GM18498 (cell line): ENCODE data around the gene IFT25.

Source experiments
- ATAC-seq: cut with Tn5 transposase; IDR thresholded peaks from one replicate; pipeline ENCODE4 v1.9.1; 2021; ENCODE audit warnings: mild to moderate bottlenecking, moderate library complexity; ENCODE audit not compliant: unreplicated experiment

IFT25 gene

DNA sequence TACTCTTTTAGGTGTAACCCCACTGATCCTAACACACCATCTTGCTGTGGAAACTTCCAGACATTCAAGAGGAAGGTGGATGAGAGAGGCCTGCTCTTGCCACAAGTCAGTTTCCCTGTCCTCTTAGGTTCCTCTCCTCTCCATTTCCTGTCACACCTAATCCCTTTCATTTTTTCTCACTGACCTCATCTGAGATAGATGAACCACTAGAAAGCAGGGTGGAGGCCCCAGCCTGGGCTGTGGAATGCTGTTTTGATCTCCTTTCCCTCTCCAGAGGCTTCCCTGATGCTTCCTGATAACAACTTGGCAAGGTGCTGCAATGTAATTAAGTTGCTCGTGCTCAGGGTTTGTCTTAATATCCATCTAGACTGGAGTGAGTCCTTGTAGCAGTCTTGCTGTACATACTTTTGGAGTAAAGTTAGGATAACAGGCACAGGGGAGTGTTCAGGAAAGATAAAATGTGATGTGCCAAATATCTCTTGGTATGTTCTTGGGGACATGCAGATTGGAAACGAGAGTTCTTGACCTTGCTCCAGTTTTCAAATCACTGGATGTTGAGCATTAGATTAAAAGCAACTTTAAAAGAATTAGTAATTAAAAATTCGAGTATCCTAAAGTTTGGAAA is 11.8 kb upstream of the IFT25 start:
- no peak for ATAC-seq

DNA sequence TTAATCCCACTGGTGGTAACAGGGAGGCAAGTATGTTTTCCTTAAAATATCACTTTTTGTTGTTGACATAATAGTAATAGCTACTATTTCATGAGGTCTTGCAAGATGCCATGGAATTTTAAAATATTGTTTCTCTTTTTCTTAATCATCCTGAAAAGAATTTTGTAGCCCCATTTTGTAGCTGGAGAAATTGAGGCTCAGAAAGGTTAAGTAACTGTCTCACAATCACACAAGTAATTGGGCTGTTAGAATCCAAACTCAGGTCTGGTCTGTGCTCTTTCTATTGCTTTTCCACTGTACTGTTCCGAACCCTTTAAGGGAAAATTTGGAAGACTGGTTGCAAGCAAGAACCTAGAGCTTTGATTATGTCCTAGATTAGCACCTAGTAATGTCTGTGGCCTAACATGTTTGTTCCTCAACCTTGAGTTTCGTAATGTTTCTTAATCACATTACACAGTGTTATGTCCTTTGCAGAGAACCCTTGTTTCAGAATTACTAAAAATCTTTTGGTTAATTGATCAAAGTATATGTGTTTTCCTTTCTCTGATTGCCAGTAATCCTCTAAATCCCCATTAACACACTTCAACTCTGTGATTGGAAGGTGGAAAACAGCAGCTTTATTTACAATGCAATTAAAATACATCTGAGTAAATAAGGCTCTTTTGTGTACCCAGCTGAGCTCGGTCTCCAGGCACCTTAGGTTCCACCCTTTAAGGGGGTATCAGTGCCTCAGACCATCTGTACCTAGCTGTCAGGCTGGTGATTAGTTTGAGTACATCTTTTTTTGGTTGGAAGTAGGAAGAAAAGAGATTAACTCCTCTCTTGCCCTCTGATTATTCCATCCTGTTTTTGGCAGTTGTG is 11.0 kb upstream of the IFT25 start:
- ATAC-seq = no peak

DNA sequence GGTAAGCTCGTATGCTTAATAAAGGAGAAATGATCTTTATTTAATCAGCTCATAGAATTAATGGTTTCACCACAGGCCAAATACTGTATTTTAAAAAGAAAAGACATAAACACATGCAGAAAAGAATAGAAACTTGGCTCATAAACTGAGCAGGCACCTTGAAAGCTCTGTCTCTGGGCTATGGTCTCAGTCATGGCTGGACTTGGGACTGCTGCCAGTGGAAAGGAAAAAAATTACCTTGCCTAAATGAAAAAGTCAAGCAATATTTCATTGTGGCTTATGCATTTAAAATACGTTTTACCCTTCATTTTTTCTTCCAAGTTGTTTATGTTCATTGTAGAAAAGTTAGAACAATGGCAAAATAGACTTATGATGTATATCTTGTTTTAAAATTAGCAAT is 8.6 kb upstream of the IFT25 start:
- ATAC-seq = no peak

DNA sequence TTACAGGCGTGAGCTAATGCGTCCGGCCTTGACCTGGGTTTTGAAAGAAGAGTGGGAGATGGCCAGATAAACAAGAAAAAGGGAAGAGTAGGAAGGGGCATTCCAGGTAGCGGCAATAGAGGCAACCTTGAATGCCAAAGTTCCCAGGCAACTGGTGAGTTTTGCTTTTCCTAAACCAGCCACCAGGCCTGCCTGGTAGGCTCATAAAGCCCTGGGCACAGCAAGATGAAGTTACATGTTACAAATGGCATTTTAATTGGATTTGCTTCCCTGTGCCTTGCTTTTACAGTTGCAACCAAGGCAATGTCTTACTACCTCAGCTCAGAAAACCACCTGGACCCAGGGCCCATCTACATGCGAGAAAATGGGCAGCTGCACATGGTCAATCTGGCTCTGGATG is 6.2 kb upstream of the IFT25 start:
- ATAC-seq = no peak

DNA sequence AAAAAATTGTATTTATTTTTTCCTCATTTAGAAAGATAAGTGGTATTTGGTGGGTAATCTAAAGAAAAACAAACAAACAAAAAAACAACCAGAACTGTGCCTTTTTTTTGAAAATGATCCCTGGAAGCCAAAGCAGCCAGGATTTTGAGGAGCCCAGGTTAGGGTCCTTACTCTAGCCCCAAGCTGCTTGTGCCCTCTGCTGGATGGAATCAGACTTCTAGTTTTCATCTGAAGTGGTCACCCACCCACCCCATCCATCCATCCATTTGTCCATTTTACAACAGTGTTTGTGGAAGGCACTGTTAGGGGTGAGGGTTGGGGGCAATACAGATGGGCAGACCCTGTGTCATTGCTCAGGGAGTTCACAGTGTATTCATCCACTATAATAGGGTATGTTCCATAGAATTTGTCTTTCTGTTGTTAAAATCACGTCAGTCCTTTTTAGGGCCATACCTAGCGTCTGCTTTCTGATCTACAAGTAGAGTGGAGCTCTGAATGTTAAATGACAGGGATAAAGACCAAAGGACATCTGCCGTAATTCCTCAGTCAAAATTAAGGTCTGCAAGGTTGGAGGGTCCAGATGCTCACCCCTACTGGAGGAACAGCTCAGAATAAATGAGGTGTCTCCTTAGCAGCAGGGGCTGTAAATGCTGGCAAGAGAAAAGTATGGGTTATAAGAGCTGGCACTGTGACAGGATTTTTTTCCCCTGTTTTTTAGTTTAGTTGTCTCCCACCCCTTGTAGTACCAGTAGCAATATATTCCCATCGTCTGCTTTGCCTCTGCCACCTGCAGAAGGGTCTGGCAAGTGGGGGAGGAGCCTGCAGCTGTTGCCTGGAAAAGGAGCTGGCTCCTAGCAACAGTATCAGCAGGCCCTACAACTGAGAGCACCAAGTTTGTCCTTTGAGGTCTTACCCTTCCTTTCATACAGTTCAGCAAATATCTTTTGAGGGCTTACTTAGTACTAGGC is 3.8 kb upstream of the IFT25 start:
- ATAC-seq = no peak

DNA sequence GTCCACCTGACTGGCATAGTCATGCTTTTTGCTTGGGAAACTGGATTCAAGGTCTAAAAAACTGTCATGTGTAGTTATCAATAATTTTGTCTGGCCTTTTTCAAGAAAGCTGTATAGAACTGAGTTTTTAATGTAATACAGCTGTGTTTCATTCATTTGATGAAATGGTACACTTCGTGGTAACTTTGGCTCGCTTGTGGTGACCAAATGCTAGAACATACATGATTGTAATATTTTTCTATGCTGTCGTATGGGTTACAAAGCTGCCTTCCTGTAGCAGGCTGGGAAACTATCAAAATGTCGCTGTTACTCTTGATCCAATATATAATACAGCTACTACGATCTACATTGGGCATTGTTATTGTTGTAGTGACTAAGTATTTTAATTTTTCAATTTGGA is 2.8 kb upstream of the IFT25 start:
- ATAC-seq = no peak

DNA sequence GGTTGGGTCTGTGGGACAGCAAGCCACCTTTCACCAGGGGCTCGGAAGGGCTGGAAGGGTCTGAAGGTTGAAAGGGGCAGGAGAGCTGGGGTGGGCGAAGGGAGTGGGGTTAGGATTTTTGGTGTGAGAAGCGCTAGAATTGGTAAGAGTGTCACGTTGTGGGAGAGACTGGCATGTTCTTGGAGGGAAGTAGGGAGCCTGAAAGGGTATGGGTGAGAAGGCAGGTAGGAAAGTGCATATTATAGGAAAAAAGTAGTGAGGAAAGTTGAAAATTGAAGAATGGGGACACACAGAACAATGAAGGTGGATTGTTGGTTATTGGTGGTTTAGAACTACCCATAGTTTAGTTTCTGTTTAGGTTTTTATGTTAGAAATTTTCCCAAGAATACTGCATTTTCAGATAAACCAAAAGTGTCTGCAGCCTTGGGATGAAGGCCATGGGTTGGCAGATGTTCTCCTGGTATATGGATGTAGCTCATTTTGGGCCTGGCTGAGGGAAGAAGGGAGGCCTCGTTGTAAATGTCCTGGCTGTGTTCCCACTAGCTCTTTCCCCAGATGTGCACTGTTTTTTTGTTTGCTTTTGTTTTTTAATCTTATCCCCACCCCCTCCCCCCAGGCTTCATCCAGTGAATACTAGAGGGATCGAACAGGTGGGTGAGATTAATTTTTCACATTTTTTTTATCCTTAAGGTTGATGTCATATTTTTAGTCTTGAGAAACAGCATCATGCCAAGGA is 1.8 kb upstream of the IFT25 start:
- no peak for ATAC-seq

DNA sequence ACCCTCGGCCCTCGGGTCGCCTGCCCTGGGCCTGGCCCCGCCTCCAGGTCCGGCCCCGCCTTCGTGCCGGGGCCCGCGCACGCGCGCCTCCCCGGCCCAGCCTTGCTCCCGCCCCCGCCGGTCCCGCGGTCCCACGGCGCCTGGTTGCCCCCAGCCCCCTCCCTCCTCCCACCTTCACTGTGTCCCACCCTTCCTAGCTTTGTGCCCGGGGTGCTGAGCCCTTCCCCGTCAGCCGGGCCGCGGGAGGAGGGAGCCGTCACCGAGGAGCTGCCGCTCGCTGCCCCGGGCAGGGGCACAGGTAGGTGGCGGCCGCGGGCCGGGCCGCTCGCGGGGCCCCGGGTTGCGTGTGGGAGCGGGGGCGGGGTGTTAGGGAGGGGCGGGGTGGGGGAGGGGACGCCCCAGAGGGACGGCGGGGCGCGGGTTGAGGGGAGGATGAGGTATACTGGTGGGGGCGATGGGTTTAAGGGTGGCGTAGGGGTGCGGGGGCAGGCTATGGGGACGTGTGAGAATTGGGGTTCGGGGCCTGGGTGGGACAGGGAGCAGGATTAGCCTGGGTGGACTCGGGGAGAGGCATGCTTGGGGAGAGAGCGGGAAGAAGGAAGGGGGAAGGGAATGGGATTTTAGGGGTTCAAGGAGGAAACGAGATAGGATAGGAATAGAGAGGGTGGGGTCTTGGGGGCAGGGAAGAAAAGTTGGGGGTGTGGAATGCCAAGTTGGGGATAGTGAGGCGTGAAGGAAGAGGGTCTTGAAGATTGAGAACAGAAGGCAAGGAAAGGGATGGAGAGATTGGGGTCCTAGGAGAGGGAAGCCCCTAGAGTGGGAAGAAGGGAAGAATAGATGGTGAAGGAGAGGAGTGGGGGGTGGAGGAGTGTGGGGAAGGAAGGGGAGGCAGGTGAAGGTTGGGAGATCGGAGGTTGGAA is 1.0 kb upstream of the IFT25 start, which contains the start of gene LRRC42:
LRRC42 (plus strand) TSS at position 99 of the 920 bp plus-strand sequence. CDS start 5,650 bp downstream, outside the sequence.
- peak; percentile 74 for ATAC-seq

DNA sequence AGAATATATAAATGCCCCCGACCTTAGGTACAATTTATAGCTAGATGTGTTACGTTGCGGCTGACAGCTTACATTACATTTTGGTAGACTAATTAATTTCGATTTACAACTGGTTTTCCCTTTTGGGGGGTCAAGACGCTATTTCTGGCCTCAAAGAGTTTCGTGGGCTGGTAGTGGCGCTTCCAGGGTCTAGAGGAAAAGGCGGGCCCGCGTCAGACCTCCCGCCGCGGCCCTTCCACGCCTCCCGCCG is 391 bp downstream of the IFT25 start:
- no peak for ATAC-seq

DNA sequence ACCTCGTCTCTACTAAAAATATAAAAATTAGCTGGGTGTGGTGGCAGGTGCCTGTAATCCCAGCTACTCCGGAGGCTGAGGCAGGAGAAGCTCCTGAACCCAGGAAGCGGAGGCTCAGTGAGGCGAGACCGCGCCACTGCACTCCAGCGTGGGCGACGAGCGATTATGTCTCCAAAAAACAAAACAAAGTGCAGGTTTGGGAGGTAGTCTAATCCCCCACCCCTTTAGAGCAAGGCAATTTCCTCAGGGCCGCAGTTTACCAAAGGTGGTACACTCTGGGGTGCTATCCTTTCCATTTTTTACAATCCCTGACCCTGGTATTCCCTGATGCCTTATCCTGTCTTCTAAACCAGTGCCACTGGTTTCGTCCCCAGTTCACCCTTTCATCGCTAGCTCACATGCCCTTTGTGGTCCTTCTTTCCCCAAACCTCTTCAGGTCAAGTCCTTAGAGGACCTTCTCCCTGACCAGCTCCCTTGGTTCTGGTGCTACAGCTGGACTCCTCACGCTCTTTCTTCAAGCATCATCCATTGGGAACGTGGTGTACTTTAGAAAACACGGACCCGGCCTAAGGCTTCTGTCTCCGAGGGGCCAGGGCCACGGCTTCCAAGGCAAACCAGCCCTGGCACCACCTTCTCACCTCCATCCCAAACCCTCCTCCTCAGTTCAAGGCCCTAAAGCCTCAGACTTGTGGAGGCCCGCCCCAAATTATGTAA is 873 bp downstream of the IFT25 start:
- no peak for ATAC-seq

DNA sequence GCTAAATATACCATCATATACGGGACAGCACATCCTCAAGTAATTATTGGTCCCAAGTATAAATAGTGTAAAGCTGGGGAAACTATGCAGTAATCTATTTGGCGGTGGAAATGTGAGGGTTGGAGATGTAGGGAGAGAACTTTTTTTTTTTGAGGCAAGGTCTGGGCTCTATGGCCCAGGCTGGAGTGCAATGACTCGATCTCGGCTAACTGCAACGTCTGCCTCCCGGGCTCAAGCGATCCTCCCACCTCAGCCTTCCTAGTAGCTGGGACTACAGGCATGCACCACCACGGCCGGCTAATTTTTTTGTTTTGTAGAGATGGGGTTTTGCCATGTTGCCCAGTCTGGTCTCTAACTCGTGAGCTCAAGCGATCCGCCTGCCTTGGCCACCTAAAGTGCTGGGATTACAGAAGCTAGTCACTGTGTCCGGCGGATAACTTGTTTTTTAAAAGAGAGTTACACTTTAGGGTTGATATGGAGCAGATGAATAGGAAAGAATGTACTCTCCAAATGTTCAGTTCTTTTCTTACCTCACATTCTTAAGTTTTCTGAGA is 1.9 kb downstream of the IFT25 start:
- no peak for ATAC-seq

DNA sequence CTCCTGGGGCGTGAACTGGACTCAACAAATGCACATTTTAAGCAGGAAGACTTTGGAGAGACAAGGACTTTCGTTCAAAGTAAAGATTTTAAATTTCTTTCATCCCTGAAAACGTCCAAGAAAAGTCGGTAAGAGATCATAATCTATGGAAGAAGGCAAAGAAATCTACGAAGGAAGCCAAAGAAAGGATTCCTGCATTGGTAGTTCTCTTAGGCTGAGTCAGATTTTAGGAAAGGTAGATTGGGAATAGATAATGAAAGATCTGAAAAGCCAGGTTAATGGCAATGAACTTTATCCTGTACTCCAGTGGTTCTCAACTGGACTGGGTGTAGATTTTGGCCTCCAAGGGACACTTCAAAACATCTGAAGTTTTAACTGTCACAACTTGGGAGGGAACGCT is 2.4 kb downstream of the IFT25 start:
- ATAC-seq = no peak

DNA sequence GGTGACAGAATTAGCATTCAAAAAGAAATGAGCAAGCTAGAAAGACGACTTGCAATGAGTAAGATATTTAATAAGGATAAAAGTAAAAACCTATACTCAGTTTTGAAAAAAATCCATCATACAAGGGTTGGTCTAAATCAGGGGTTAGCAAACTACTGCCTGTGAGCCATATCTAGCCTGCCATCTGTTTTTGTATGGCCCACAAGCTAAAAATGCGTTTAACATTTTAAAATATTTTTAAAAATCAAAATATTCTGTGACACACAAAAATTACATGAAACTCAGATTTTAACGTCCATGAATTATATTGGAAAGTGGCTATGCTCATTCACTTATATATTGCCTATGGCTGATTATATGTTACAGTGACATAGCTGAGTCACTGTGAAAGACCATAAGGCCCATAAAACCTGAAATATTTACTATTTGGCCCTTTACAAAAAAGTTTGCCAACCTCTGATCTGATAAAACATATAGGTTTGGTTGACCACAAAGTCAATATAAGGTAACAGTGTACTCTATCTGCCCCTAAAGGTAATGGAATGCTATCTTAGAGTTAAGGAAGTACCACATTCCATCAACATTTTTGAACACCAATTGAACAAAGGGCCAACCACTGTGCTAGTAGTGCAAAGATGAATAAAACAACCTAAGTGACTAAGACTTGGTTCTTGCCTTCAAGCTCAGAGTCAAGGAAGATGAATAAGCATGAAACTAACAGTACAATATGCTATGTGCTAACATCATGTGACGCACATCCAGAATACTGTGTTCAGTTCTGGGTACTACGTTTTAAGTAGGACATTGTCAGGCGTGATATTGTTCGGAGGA is 3.2 kb downstream of the IFT25 start:
- ATAC-seq = no peak

DNA sequence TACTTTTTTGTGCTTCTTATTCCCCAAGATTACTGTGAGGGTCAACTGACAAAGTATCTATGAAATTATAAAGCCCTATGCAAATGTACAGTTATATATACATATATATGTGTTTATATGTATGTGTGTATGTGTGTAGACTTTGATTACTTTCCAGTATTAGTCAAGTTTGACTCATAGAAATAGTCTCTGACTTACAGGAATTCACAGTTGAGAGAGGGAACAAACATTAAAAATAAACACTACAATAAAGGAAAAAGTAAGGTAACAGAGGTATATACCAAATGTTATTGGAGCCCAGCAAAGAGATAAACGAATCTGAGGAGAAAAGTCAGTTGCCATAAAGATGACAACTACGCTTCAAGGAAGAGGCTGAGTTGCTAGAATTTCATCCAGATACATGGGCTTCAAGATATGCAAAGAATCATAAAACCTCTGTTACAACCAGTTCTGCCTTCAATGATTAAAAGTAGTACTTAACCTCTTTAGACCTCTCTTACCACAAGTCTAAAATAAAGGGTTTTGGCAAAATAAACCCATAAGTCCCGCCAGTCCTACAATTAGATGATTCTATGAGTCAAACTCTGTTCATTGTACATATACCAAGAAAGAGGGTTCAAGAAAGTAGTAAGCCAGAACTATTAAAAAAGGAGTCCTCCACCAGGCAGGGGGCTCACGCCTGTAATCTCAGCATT is 7.2 kb downstream of the IFT25 start:
- ATAC-seq = no peak

DNA sequence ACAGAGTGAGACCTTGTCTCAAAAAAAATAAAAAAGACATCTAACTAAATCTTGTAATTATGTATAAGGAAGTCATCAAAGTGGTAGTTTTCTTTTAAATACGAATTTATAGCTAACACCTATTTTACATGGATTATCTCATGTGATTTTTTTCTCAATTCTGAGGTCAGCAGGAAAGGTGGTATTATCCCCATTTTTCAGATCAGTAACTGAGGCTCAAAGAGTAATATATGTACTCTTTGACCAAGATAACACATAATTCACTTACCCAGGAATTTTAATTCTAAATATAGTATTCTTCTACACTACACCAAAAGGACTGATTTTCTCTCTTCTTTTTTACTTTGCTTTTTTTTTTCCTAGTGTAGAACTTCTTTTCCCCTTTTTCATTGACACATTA is 9.1 kb downstream of the IFT25 start:
- no peak for ATAC-seq

DNA sequence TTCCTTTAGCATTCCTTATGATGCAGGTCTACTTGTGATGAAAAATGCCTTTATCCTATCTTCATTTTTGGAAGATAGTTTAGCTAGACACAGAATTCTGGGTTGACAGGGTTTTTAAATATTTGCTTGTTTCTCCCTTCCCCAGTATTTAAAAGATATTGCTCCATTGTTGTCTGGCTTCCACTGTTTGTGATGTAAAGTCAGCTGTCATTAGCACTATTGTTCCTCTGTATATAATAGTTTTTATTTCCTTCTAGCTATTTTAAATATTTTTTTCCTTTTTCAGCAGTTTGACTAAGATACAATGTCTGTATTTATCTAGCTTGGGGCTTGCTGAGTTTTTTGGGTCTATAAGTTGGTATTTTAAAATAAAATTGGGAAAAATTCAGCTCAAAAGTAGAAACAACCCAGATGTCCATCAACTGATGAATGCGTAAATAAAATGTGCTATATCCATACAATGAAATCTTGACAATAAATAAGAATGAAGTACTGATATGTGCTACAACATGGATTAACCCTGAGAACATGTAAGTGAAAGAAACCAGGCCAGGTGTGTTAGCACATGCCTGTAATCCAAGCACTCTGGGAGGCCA is 11.2 kb downstream of the IFT25 start:
- ATAC-seq = no peak

DNA sequence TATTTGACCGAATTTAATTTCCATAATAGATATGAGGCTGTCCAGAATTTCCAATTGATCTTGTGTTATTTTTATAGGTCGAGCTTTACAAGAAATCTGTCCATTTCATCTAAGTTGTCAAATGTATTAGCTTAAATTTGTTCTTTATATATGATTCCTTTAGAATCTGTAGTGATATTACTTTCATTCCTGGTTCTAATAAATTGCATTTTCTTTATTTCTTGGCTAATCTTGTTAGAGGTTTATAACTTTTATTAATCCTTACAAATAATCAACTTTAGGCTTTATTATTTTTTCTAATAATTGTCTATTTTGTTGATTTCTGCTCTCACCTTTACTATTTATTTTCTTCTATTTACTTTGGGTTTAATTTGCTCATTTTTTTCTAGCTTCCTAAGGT is 14.0 kb downstream of the IFT25 start:
- no peak for ATAC-seq
